AG09309 (cell line): ENCODE measurements around the gene TM9SF1.
"Not testable (repeated sequence)": the region's sequence is repeated elsewhere in the genome, so short reads cannot be mapped to it uniquely, and the experiment has no call there.

ENCODE experiments used
- DNase-seq: peaks from one replicate; pipeline ENCODE4 v3.0.0-alpha.2; 2010; ENCODE audit warnings: low read depth
- H3K4me3 ChIP-seq: 2 replicates; pipeline ENCODE4 v1.5.1; 2011; ENCODE audit warnings: mild to moderate bottlenecking, low read depth, low read length, moderate library complexity; ENCODE audit not compliant: control insufficient read depth
- TF ChIP-seq, protein P1 (sequence below): IDR thresholded peaks from 2 replicates; pipeline ENCODE4 v1.5.1; 2011; ENCODE audit warnings: mild to moderate bottlenecking, low read depth, low read length, inconsistent platforms; ENCODE audit not compliant: insufficient read depth, control insufficient read depth; ENCODE audit errors: missing control alignments

The TM9SF1 gene

DNA sequence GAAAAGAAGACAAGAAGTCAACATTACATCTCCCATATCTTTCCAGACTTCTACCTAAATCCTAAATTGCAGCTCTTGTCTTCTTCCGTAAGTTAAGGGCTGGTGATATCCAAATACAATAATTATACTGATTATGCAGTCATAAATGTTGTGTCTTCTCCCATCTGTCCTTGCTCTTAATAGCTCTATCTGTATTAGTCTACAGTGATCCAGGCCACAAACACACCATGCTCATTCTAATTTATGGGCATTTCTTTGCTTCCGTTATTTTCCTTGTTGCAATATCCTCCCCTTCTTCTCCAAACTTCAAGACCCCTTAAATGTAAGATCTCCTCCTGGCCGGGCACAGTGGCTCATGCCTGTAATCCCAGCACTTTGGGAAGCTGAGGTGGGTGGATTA is 24.3 kb upstream of the TM9SF1 start:
- H3K4me3 ChIP-seq = no peak overlapping the region

DNA sequence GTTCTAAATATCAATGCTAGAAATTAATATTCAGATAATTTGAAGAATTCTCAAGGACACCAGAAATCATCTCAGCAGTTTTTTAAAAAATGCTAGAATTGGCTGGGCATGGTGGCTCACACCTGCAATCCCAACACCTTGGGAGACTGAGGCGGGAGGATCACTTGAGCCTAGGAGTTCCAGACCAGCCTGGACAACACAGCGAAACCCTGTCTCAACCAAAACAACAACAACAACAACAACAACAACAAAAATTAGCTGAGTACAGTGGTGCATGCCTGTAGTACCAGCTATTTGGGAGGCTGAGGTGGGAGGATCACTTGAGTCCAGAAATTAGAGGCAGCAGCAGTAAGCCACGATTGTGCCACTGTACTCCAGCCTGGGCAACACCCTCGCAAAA is 23.8 kb upstream of the TM9SF1 start:
- no peak overlapping the region for H3K4me3 ChIP-seq
- DNase-seq = no peak
- TF ChIP-seq, protein P1, sequence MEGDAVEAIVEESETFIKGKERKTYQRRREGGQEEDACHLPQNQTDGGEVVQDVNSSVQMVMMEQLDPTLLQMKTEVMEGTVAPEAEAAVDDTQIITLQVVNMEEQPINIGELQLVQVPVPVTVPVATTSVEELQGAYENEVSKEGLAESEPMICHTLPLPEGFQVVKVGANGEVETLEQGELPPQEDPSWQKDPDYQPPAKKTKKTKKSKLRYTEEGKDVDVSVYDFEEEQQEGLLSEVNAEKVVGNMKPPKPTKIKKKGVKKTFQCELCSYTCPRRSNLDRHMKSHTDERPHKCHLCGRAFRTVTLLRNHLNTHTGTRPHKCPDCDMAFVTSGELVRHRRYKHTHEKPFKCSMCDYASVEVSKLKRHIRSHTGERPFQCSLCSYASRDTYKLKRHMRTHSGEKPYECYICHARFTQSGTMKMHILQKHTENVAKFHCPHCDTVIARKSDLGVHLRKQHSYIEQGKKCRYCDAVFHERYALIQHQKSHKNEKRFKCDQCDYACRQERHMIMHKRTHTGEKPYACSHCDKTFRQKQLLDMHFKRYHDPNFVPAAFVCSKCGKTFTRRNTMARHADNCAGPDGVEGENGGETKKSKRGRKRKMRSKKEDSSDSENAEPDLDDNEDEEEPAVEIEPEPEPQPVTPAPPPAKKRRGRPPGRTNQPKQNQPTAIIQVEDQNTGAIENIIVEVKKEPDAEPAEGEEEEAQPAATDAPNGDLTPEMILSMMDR = no peak

More for the DNA sequence above, 24.3 kb upstream of the TM9SF1 start:
- DNase-seq = no peak
- TF ChIP-seq, protein P1 = no peak

DNA sequence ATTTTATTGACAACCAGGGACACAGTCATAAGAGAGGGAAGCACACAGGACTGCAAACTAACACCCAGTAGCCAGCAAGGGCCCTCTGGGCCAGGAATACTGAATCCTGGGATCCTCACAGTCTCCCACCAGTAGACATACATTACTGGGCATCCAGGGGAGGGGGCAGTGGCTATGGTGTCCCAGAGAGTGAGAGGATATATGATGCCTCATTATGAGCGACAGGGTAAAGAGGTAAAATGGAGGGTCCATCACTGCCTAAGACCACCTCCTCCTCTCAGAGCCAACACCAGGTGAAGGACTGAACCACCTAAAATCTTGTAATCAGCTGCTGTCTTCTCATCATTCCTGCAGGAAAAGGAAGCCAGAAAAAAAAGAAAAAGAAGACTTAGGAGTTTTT is 21.6 kb upstream of the TM9SF1 start:
- H3K4me3 ChIP-seq, DNase-seq: not testable (repeated sequence)

DNA sequence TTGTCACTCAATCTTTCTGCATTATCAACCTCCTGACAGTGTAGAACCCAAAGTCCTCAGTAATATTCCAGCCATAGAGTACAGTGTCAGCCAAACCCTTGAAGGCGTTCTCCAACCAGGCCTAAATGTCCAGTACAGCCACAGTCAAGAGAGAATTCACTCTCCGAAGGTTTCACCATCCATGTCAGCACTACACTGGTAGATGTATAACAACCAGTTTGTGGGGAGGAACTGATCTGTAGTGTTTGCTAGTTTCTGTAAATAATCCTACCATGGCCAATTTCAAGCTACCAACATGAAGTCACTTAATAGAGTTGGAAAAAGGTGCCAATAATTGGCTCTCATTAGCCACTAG is 21.1 kb upstream of the TM9SF1 start:
- TF ChIP-seq, protein P1 = no peak

DNA sequence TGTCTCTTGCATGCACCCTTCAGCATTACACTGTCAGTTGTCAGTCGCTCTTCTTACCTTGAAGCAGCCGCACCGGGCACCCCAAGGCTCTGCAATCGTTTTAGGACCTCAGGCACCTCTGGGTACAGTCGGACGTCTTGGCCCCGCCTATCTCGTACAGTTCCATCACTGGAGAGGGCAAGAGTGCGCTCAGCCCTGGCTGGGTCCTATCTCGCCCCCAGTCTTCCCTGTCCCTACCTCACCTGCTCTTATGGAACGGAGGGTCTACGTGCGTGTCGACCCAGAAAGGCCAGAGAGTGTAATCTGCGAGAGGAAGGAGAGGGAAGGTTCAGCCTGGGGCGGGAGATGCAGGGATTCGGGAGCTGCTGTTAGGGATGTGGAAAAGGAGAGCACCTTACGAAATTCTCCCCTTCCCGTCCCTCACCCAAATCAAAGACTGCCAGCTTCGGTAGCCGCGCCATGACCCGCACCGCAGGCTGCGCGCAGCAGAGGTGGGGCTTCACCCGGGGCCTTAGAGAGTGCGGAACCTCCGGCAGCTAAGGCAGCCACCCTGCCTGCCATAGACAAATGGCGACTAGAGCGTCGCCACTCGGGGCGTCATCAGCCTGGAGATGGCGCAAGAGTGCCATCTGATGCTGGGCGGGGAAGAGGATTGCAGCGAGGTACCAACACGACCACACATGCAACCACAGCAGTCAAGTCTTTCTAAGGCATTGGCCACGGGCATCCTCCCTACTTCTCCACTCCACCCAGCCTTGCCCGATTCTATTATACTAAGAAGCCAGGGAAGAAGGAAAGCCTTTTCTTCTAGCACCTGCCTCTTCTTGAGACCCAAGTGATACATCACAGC is 20.5 kb upstream of the TM9SF1 start, which contains the start of gene MDP1:
Gene MDP1, minus strand, starts transcription at position 572 of the 850 bp plus-strand sequence. Its CDS starts 111 bp downstream, at position 461.
- peak; percentile 59 for DNase-seq
- H3K4me3 ChIP-seq = peak within 1 kb of the TSS; percentile 63
- TF ChIP-seq, protein P1 = peak; percentile 54

More for the DNA sequence above, 21.1 kb upstream of the TM9SF1 start:
- H3K4me3 ChIP-seq = peak overlapping the region; percentile 63
- DNase-seq = no peak

DNA sequence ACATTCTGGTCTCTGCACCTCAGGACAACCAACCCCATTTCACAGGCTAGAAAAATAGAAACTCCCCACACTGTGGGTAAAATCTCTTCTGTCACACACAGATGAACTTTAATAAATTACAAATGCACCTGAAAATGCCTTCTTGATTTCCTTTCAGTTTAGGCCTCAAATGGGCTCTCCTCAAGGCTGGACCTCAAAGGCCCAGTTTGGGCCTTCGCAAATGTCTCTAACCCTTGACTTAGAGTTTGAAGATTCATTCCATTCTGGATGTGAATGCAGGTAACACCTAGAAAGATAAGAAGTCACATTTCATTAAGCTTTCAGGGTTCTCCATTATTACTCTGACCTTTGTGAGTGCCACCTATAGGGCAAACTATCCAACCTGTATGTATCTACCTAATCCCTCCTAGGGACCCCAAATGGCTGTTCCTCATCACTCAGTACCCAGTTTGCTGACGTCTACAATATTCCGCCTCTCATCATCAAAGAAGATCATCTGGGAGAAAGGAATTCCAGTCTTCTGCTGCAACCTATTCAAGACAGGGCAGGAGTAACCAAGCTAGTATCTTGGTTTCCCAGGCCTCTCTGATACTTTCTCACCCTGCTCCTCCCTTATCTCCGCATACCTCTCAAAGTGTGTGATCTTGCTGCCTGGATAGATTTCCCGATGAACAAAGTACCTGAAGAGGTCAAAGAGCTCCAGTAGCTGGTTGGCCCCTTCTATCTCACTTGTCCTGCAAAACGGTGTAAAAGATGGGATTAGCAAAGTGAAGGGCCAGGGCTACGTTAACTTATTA is 18.8 kb upstream of the TM9SF1 start:
- TF ChIP-seq, protein P1 = no peak
- DNase-seq = no peak
- H3K4me3 ChIP-seq = peak overlapping the region; percentile 80
